Coronary artery (tissue), 2 donors: ENCODE results near the gene TAF6.

Experiments used
- DNase-seq: peaks from one replicate; pipeline ENCODE4 v3.0.0-alpha.2; 2017; ENCODE audit warnings: low spot score
- H3K27ac ChIP-seq, 2 donors: fragments of 200-600 bp; sonication (generic); one replicate each; pipeline ENCODE4 v1.5.1; 2016 to 2019
- H3K4me3 ChIP-seq: fragments of 200-600 bp; sonication (generic); 2 replicates; pipeline ENCODE4 v1.5.1; 2016; ENCODE audit warnings: mild to moderate bottlenecking, moderate library complexity
- TF ChIP-seq, protein P1 (sequence below): fragments of 200-600 bp; sonication (generic); IDR thresholded peaks from one replicate; pipeline ENCODE4 v1.5.1; 2019; ENCODE audit warnings: antibody characterized with exemption

The TAF6 gene

GRCh38 chr7:100126239-100126930 lies 7.2 kb upstream of the TAF6 start:
- Histone ChIP-seq H3K27ac (peak overlapping the region; percentile 87 to 95), H3K4me3 (peak overlapping the region; percentile 89)
- TF ChIP-seq, protein P1, sequence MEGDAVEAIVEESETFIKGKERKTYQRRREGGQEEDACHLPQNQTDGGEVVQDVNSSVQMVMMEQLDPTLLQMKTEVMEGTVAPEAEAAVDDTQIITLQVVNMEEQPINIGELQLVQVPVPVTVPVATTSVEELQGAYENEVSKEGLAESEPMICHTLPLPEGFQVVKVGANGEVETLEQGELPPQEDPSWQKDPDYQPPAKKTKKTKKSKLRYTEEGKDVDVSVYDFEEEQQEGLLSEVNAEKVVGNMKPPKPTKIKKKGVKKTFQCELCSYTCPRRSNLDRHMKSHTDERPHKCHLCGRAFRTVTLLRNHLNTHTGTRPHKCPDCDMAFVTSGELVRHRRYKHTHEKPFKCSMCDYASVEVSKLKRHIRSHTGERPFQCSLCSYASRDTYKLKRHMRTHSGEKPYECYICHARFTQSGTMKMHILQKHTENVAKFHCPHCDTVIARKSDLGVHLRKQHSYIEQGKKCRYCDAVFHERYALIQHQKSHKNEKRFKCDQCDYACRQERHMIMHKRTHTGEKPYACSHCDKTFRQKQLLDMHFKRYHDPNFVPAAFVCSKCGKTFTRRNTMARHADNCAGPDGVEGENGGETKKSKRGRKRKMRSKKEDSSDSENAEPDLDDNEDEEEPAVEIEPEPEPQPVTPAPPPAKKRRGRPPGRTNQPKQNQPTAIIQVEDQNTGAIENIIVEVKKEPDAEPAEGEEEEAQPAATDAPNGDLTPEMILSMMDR, result no peak
- DNase-seq, result no peak

- TF ChIP-seq, protein P1, result no peak
- H3K4me3 ChIP-seq, result no peak overlapping the region
- no peak for DNase-seq
- H3K27ac ChIP-seq, result no peak overlapping the region
Measured at GRCh38 chr7:100124301-100125230, 5.4 kb upstream of the TAF6 start.

DNA sequence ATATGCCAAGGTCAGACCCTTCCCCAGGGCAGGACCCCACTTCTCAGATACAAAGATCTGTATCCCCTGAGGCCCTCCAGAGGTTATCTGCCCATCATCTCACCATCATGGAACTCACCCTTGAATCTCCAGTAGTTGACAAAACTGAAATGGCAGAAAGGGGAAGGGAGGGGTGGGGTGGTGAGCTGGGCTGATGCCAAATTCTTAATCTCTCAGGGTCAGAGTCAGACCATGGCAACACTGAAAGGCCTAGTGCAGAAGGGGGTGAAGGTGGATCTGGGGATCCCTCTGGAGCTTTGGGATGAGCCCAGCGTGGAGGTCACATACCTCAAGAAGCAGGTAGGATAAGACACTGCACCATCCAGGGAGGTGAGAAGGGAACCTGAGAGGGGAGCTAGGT lies 3.4 kb upstream of the TAF6 start:
- no peak overlapping the region for H3K4me3 ChIP-seq
- H3K27ac ChIP-seq, result no peak overlapping the region
- DNase-seq, result no peak
- TF ChIP-seq, protein P1, result no peak

DNA sequence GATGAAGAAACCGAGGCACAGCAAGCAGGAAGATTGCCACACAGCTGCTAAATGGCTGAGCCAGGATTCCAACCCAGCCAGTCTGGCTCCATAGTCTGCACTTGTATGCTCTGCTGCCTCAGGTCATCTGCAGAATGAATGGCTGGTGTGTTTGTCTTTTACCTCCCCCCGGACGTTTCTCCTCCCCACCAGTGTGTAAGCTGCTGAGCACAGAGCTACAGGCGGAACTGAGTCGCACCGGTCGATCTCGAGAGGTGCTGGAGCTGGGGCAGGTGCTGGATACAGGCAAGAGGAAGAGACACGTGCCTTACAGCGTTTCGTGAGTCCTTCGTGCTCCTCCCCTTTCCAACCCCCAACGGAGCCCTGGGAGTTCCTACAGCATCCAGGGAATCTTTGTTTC lies 2.9 kb upstream of the TAF6 start:
- TF ChIP-seq, protein P1, result no peak
- no peak overlapping the region for H3K4me3 ChIP-seq
- no peak for DNase-seq
- no peak overlapping the region for H3K27ac ChIP-seq

DNA sequence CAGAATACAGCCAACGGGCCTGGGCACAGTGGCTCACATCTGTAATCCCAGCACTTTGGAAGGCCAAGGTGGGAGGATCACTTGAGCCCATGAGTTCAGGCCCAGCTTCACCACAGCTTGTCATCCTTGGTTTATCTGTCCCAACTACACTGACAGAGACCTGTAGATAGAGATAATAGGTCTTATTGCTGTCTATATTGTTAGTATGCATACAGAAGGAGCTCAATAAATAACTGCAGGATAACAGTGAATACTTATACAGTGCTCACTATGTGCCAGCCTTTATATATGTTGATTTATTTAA lies 1.5 kb upstream of the TAF6 start:
- H3K27ac ChIP-seq, result peak overlapping the region in 1 of 2 donors; percentile 91
- H3K4me3 ChIP-seq, result peak overlapping the region; percentile 98
- no peak for DNase-seq
- TF ChIP-seq, protein P1, result no peak

GRCh38 chr7:100119970-100120732 lies 993 bp upstream of the TAF6 start:
- Histone ChIP-seq H3K4me3 (peak overlapping the region; percentile 98), H3K27ac (peak overlapping the region; percentile 85 to 91)
- DNase-seq, result no peak
- TF ChIP-seq, protein P1, result no peak
